K562 (cell line): ENCODE measurements around the gene MED15. TPM values are rescaled to one million over a fixed set of nuclear protein-coding genes. Genes with fewer than 3 reads are reported as not detected.

Experiments
- EP300 ChIP-seq: IDR thresholded peaks from 2 replicates; pipeline ENCODE4 v1.6.1; 2012; ENCODE audit warnings: low read length, improper control_type of control experiment
- ESRRA ChIP-seq: fragments of 450-650 bp; IDR thresholded peaks from 2 replicates; pipeline ENCODE4 v1.6.1; 2014; ENCODE audit warnings: low read depth, mild to moderate bottlenecking, moderate library complexity, borderline replicate concordance
- ETV1 ChIP-seq: fragments of 450-650 bp; conservative IDR thresholded peaks from 2 replicates; pipeline ENCODE4 v1.6.1; 2016; ENCODE audit warnings: missing genetic modification characterization, control low read depth, low read depth, missing compliant biosample characterization
- GABPA ChIP-seq: fragments of 200-800 bp; sonication (Bioruptor generic); conservative IDR thresholded peaks from 2 replicates; pipeline ENCODE4 v1.6.1; 2016; ENCODE audit warnings: low read depth, missing genetic modification characterization, missing compliant biosample characterization
- HDAC1 ChIP-seq, 2 experiments: fragments of 450-650 bp; IDR thresholded peaks; 2 replicates each; pipeline ENCODE4 v1.6.1; 2016 to 2017; ENCODE audit warnings: inconsistent platforms in 1 of 2, mild to moderate bottlenecking in 1 of 2, moderate library complexity in 1 of 2
- KLF1 ChIP-seq: fragments of 450-650 bp; IDR thresholded peaks from 2 replicates; pipeline ENCODE4 v1.6.1; 2016; ENCODE audit warnings: missing genetic modification characterization, missing compliant biosample characterization
- LEF1 ChIP-seq: fragments of 450-650 bp; IDR thresholded peaks from 2 replicates; pipeline ENCODE4 v1.6.1; 2016; ENCODE audit warnings: mild to moderate bottlenecking
- MCM5 ChIP-seq: fragments of 450-650 bp; IDR thresholded peaks from 2 replicates; pipeline ENCODE4 v1.6.1; 2016; ENCODE audit warnings: low read depth
- NONO ChIP-seq, 2 experiments: fragments of 200-400 bp in 1 of 2; fragments of 450-650 bp in 1 of 2; formaldehyde crosslinking in 1 of 2; IDR thresholded peaks; 2 replicates each; pipeline ENCODE4 v1.6.1; 2017; ENCODE audit warnings: low read depth in 2 of 2, mild to moderate bottlenecking in 2 of 2, moderate library complexity in 2 of 2, low read length in 1 of 2
- RBM39 ChIP-seq: fragments of 200-400 bp; formaldehyde crosslinking; optimal IDR thresholded peaks from 2 replicates; pipeline ENCODE3; 2018; ENCODE audit warnings: low read depth, low read length
- TAF1 ChIP-seq: IDR thresholded peaks from 2 replicates; pipeline ENCODE4 v1.6.1; 2011; ENCODE audit warnings: mild to moderate bottlenecking, low read length, moderate library complexity; ENCODE audit not compliant: insufficient read depth, control insufficient read depth, severe bottlenecking; ENCODE audit errors: extremely low read depth
- ZC3H11A ChIP-seq: IDR thresholded peaks from 2 replicates; pipeline ENCODE4 v1.6.1; 2012; ENCODE audit warnings: low read depth, low read length, improper control_type of control experiment
- ZNF282 ChIP-seq: sonication (generic); formaldehyde crosslinking; IDR thresholded peaks from 2 replicates; pipeline ENCODE4 v1.8.1; 2023; ENCODE audit warnings: missing genetic modification reagents
- ZNF609 ChIP-seq: sonication (generic); formaldehyde crosslinking; IDR thresholded peaks from 2 replicates; pipeline ENCODE4 v1.8.1; 2023; ENCODE audit warnings: missing genetic modification reagents, mild to moderate bottlenecking, borderline replicate concordance
- ZNF76 ChIP-seq: fragments of 250-450 bp; sonication (Bioruptor Pico); IDR thresholded peaks from 2 replicates; pipeline ENCODE4 v1.4.0; 2020; ENCODE audit warnings: mild to moderate bottlenecking, moderate library complexity, borderline replicate concordance
- ZNF77 ChIP-seq: fragments of 250-450 bp; sonication (Bioruptor Pico); IDR thresholded peaks from 2 replicates; pipeline ENCODE4 v1.5.0; 2020
- polyA plus RNA-seq, 8 experiments: library from polyadenylated mRNA; depleted of rRNA in 4 of 8; stranded (reverse) in 5 of 8; unstranded in 3 of 8; fragments of >200 nt; fragmentation: Nextera tagmentation in 2 of 8; fragmentation: Illumina TruSeq in 1 of 8; extraction: Ambion mirVana in 2 of 8; extraction: Trizol in 1 of 8; gene quantifications; 2 replicates each; pipeline versions ENCODE4 v1.2.1 to v1.2.3, GENCODE V29; 2011 to 2014; ENCODE audit warnings: inconsistent platforms in 1 of 8, missing spikeins in 1 of 8
- total RNA-seq, 7 experiments: library from RNA; depleted of rRNA in 6 of 7; stranded (reverse); fragments of >200 nt in 6 of 7; fragmentation: Illumina TruSeq in 2 of 7; extraction: Trizol in 2 of 7; gene quantifications; 2 replicates each; pipeline versions ENCODE4 v1.2.1 to v1.2.3, GENCODE V29; 2011 to 2021; ENCODE audit warnings: low replicate concordance in 1 of 7
- TF ChIP-seq, protein P1 (sequence below): fragments of 450-650 bp; IDR thresholded peaks from 2 replicates; pipeline ENCODE4 v1.6.1; 2014; ENCODE audit warnings: low read depth, mild to moderate bottlenecking, moderate library complexity, borderline replicate concordance
- TF ChIP-seq, protein P2 (sequence below): fragments of 450-650 bp; formaldehyde crosslinking; conservative IDR thresholded peaks from 2 replicates; pipeline ENCODE4 v1.4.0; 2022; ENCODE audit warnings: mild to moderate bottlenecking, missing genetic modification characterization
- TF ChIP-seq, protein P3 (sequence below): sonication (generic); formaldehyde crosslinking; IDR thresholded peaks from 2 replicates; pipeline ENCODE4 v1.8.0; 2022; ENCODE audit warnings: mild to moderate bottlenecking, missing genetic modification reagents

MED15 gene
- total and polyA plus RNA-seq, 9 of the 15 experiments (the other 6 are each of a cell fraction or from before 2014, with no cell fraction given), result 4.0 to 271 (median 60.1) TPM

- TF ChIP-seq ZNF609 (0 out of 2 replicates have a peak, but pooled peaks have one; percentile 71), RBM39 (peak; percentile 84), HDAC1 (IDR thresholded peaks at IDR 0.05) (no peak), ZNF77 (CRISPR knock-in tag) (0 out of 2 replicates have a peak, but pooled peaks have one; percentile 44), LEF1 (no peak), MCM5 (no peak), ZC3H11A (no peak), ESRRA (no peak), GABPA (tag) (no peak), ETV1 (tag) (no peak), TAF1 (no peak), ZNF282 (CRISPR knock-in tag) (no peak), EP300 (no peak), ZNF76 (CRISPR knock-in tag) (no peak), NONO (IDR thresholded peaks at IDR 0.05; ENCODE audit: low read depth in 2 of 2, low read length in 1 of 2) (no peak), KLF1 (tag) (no peak)
- TF ChIP-seq, protein P1, sequence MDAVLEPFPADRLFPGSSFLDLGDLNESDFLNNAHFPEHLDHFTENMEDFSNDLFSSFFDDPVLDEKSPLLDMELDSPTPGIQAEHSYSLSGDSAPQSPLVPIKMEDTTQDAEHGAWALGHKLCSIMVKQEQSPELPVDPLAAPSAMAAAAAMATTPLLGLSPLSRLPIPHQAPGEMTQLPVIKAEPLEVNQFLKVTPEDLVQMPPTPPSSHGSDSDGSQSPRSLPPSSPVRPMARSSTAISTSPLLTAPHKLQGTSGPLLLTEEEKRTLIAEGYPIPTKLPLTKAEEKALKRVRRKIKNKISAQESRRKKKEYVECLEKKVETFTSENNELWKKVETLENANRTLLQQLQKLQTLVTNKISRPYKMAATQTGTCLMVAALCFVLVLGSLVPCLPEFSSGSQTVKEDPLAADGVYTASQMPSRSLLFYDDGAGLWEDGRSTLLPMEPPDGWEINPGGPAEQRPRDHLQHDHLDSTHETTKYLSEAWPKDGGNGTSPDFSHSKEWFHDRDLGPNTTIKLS, result no peak
- TF ChIP-seq, protein P2, sequence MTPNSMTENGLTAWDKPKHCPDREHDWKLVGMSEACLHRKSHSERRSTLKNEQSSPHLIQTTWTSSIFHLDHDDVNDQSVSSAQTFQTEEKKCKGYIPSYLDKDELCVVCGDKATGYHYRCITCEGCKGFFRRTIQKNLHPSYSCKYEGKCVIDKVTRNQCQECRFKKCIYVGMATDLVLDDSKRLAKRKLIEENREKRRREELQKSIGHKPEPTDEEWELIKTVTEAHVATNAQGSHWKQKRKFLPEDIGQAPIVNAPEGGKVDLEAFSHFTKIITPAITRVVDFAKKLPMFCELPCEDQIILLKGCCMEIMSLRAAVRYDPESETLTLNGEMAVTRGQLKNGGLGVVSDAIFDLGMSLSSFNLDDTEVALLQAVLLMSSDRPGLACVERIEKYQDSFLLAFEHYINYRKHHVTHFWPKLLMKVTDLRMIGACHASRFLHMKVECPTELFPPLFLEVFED (CRISPR knock-in tag), result no peak
- TF ChIP-seq, protein P3, sequence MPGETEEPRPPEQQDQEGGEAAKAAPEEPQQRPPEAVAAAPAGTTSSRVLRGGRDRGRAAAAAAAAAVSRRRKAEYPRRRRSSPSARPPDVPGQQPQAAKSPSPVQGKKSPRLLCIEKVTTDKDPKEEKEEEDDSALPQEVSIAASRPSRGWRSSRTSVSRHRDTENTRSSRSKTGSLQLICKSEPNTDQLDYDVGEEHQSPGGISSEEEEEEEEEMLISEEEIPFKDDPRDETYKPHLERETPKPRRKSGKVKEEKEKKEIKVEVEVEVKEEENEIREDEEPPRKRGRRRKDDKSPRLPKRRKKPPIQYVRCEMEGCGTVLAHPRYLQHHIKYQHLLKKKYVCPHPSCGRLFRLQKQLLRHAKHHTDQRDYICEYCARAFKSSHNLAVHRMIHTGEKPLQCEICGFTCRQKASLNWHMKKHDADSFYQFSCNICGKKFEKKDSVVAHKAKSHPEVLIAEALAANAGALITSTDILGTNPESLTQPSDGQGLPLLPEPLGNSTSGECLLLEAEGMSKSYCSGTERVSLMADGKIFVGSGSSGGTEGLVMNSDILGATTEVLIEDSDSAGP (CRISPR knock-in tag), result 0 out of 2 replicates have a peak, but pooled peaks have one; percentile 25
Measured at GRCh38 chr22:20506543-20507252, 712 bp upstream of the MED15 start (continued).
